IMR-90 (cell line): Measurements from ENCODE around the gene PHC2. TPM values are rescaled to one million over a fixed set of nuclear protein-coding genes. Genes with fewer than 3 reads are reported as not detected.
A peak's percentile ranks its signal among the peaks of the same experiment; 100 is the strongest.

Experiments used
- ATAC-seq: fragments of 200-7000 bp; cut with Tn5 transposase; 2 replicates; pipeline ENCODE4 v1.9.1; 2020; ENCODE audit warnings: low read depth, mild to moderate bottlenecking, moderate library complexity
- BruUV-seq: library from RNA; stranded (reverse); fragments of 400-500 nt; replicated peaks from 2 replicates; lab custom pipeline; 2021; lab: Mats Ljungman, UMichigan
- CTCF ChIA-PET: fragments of 300-600 bp; formaldehyde crosslinking; extraction: SDS; loops from one replicate; lab custom pipeline; 2021; ENCODE audit warnings: antibody characterized with exemption; lab: Yijun Ruan, JAX
- POLR2A ChIA-PET: fragments of 300-600 bp; sonication (Branson Sonifier 250); formaldehyde crosslinking; loops from one replicate; lab custom pipeline; 2022; ENCODE audit warnings: antibody characterized with exemption; ENCODE audit not compliant: unreplicated experiment; lab: Charles Lee
- DNase-seq: peaks from one replicate; pipeline ENCODE4 v3.0.0; 2013
- H2AFZ ChIP-seq: replicated peaks from 2 replicates; pipeline ENCODE3; 2013; ENCODE audit warnings: low read length, mild to moderate bottlenecking; ENCODE audit not compliant: poor library complexity
- H2AK5ac ChIP-seq: 2 replicates; pipeline ENCODE4 v1.6.1; 2013; ENCODE audit warnings: low read depth, low read length, inconsistent platforms
- H2AK9ac ChIP-seq: replicated peaks from 2 replicates; pipeline ENCODE3; 2013; ENCODE audit warnings: mild to moderate bottlenecking, low read depth, low read length, moderate library complexity; ENCODE audit not compliant: poor library complexity
- H2BK120ac ChIP-seq: 2 replicates; pipeline ENCODE4 v1.6.1; 2013; ENCODE audit warnings: low read depth, low read length, inconsistent platforms
- H2BK15ac ChIP-seq: 3 replicates; pipeline ENCODE4 v1.6.1; 2013; ENCODE audit warnings: low read depth, low read length, inconsistent platforms
- H2BK20ac ChIP-seq: 2 replicates; pipeline ENCODE4 v1.6.1; 2013; ENCODE audit warnings: low read depth, mild to moderate bottlenecking, inconsistent platforms, low read length, moderate library complexity
- H2BK5ac ChIP-seq: 2 replicates; pipeline ENCODE4 v1.6.1; 2013; ENCODE audit warnings: mild to moderate bottlenecking, low read depth, low read length, inconsistent platforms; ENCODE audit not compliant: poor library complexity, severe bottlenecking
- H3K14ac ChIP-seq: replicated peaks from 2 replicates; pipeline ENCODE4 v1.6.1; 2013; ENCODE audit warnings: low read depth, low read length, inconsistent platforms
- H3K18ac ChIP-seq: 2 replicates; pipeline ENCODE4 v1.6.1; 2013; ENCODE audit warnings: low read depth, low read length, control low read depth
- H3K23ac ChIP-seq: 2 replicates; pipeline ENCODE4 v1.6.1; 2013; ENCODE audit warnings: low read depth, low read length, inconsistent platforms
- H3K27ac ChIP-seq: 2 replicates; pipeline ENCODE4 v1.5.1; 2013; ENCODE audit warnings: mild to moderate bottlenecking, control low read depth, low read length; ENCODE audit not compliant: insufficient read depth
- H3K27me3 ChIP-seq: 2 replicates; pipeline ENCODE4 v1.6.1; 2013; ENCODE audit warnings: low read length; ENCODE audit not compliant: control insufficient read depth, insufficient read depth
- H3K36me3 ChIP-seq: 2 replicates; pipeline ENCODE4 v1.6.1; 2013; ENCODE audit warnings: low read length, mixed read lengths; ENCODE audit not compliant: control insufficient read depth, insufficient read depth
- H3K4ac ChIP-seq: 2 replicates; pipeline ENCODE4 v1.6.1; 2013; ENCODE audit warnings: low read depth, low read length, inconsistent platforms
- H3K4me1 ChIP-seq: 2 replicates; pipeline ENCODE4 v1.6.1; 2013; ENCODE audit warnings: low read length, mixed read lengths; ENCODE audit not compliant: control insufficient read depth, insufficient read depth
- H3K4me2 ChIP-seq: 2 replicates; pipeline ENCODE4 v1.6.1; 2013; ENCODE audit warnings: low read depth, mild to moderate bottlenecking, control low read depth, low read length, moderate library complexity
- H3K4me3 ChIP-seq: 2 replicates; pipeline ENCODE4 v1.5.1; 2013; ENCODE audit warnings: low read depth, mild to moderate bottlenecking, control low read depth, low read length, moderate library complexity; ENCODE audit not compliant: insufficient read depth
- H3K56ac ChIP-seq: 2 replicates; pipeline ENCODE4 v1.6.1; 2013; ENCODE audit warnings: low read length, inconsistent platforms; ENCODE audit not compliant: insufficient read depth; ENCODE audit errors: extremely low read depth
- H3K79me1 ChIP-seq, 2 experiments: 2 replicates each; pipeline ENCODE4 v1.6.1; 2013; ENCODE audit warnings: low read length in 2 of 2, inconsistent platforms in 1 of 2, low read depth in 1 of 2
- H3K9ac ChIP-seq: 2 replicates; pipeline ENCODE4 v1.6.1; 2013; ENCODE audit warnings: low read depth, low read length, control low read depth
- H3K9me1 ChIP-seq: 2 replicates; pipeline ENCODE4 v1.6.1; 2013; ENCODE audit warnings: low read length, inconsistent platforms; ENCODE audit not compliant: insufficient read depth
- H3K9me3 ChIP-seq: 2 replicates; pipeline ENCODE4 v1.6.1; 2013; ENCODE audit warnings: low read length; ENCODE audit not compliant: control insufficient read depth, insufficient read depth
- H4K20me1 ChIP-seq: 2 replicates; pipeline ENCODE4 v1.6.1; 2013; ENCODE audit warnings: low read length, inconsistent platforms; ENCODE audit not compliant: insufficient read depth
- H4K5ac ChIP-seq: 2 replicates; pipeline ENCODE4 v1.6.1; 2013; ENCODE audit warnings: mild to moderate bottlenecking, low read depth, low read length, control low read depth
- H4K8ac ChIP-seq, 2 experiments: 2 replicates each; pipeline ENCODE4 v1.6.1; 2013; ENCODE audit warnings: low read depth in 2 of 2, low read length in 2 of 2, control low read depth in 1 of 2, inconsistent platforms in 1 of 2
- H4K91ac ChIP-seq: 2 replicates; pipeline ENCODE4 v1.6.1; 2013; ENCODE audit warnings: low read depth, low read length, inconsistent platforms; ENCODE audit not compliant: insufficient read depth
- BHLHE40 ChIP-seq: fragments of 150-350 bp; IDR thresholded peaks from 2 replicates; pipeline ENCODE4 v1.6.1; 2016; ENCODE audit warnings: mild to moderate bottlenecking, low read depth, low read length
- CEBPB ChIP-seq: IDR thresholded peaks from 2 replicates; pipeline ENCODE4 v1.6.1; 2012; ENCODE audit warnings: low read depth, low read length, improper control_type of control experiment
- CHD1 ChIP-seq: IDR thresholded peaks from 2 replicates; pipeline ENCODE4 v1.6.1; 2012; ENCODE audit warnings: low read depth, low read length, improper control_type of control experiment
- MAFK ChIP-seq: IDR thresholded peaks from 2 replicates; pipeline ENCODE4 v1.6.1; 2012; ENCODE audit warnings: low read depth, low read length, improper control_type of control experiment
- MAZ ChIP-seq: IDR thresholded peaks from 2 replicates; pipeline ENCODE4 v1.6.1; 2012; ENCODE audit warnings: low read depth, mild to moderate bottlenecking, low read length, improper control_type of control experiment, moderate library complexity, borderline replicate concordance
- MXI1 ChIP-seq: IDR thresholded peaks from 2 replicates; pipeline ENCODE4 v1.6.1; 2012; ENCODE audit warnings: low read depth, mild to moderate bottlenecking, low read length, moderate library complexity, borderline replicate concordance
- POLR2A ChIP-seq: IDR thresholded peaks from 2 replicates; pipeline ENCODE4 v1.6.1; 2012; ENCODE audit warnings: mild to moderate bottlenecking, low read depth, low read length
- RAD21 ChIP-seq: IDR thresholded peaks from 2 replicates; pipeline ENCODE4 v1.6.1; 2012; ENCODE audit warnings: low read length, improper control_type of control experiment
- RCOR1 ChIP-seq: IDR thresholded peaks from 2 replicates; pipeline ENCODE4 v1.6.1; 2012; ENCODE audit warnings: mild to moderate bottlenecking, low read length, improper control_type of control experiment; ENCODE audit not compliant: insufficient replicate concordance
- RFX5 ChIP-seq: IDR thresholded peaks from 2 replicates; pipeline ENCODE4 v1.8.0; 2012; ENCODE audit warnings: low read depth, mild to moderate bottlenecking, low read length, moderate library complexity
- SMC3 ChIP-seq: fragments of 150-350 bp; IDR thresholded peaks from 2 replicates; pipeline ENCODE4 v1.6.1; 2016; ENCODE audit warnings: low read depth, mild to moderate bottlenecking, antibody characterized with exemption, low read length, moderate library complexity
- WGBS, 2 experiments: methylation state at CpG; one replicate each; pipeline versions ENCODE4 v1.1.5 to v1.1.7; 2013; ENCODE audit warnings: missing lambda C conversion rate in 2 of 2; ENCODE audit not compliant: insufficient read length in 1 of 2; ENCODE audit errors: extremely low coverage in 2 of 2; 5-methylcytosine and 5-hydroxymethylcytosine counted together
- dilution Hi-C: fragments of 300-500 bp; cut with HindIII; formaldehyde crosslinking; loops from one replicate; pipeline ENCODE4 v1.14.3; 2018; ENCODE audit warnings: low sequenced_read_pairs; ENCODE audit not compliant: unreplicated experiment
- in situ Hi-C: fragments of 300-500 bp; cut with MboI; formaldehyde crosslinking; loops from 3 replicates; pipeline ENCODE4 v1.14.3; 2019; ENCODE audit warnings: low sequenced_read_pairs, inconsistent platforms, mixed read lengths
- intact Hi-C: fragments of 100-400 bp; cut with micrococcal nuclease; formaldehyde crosslinking; loops from 2 replicates; pipeline ENCODE4 v1.10.0; 2022
- polyA plus RNA-seq, 3 experiments: library from polyadenylated mRNA; depleted of rRNA; stranded (reverse); fragments of >200 nt; gene quantifications; 2 replicates each; pipeline ENCODE4 v1.2.3, GENCODE V29; 2012; ENCODE audit warnings: low replicate concordance in 1 of 3
- total RNA-seq: library from RNA; depleted of rRNA; stranded (reverse); fragments of >200 nt; gene quantifications from 2 replicates; pipeline ENCODE4 v1.2.3, GENCODE V29; 2012
- TF ChIP-seq, protein P1 (sequence below): fragments of 150-350 bp; IDR thresholded peaks from 2 replicates; pipeline ENCODE4 v1.6.1; 2016; ENCODE audit warnings: low read depth, mild to moderate bottlenecking, low read length, moderate library complexity, borderline replicate concordance
- TF ChIP-seq, protein P2 (sequence below): fragments of 150-350 bp; IDR thresholded peaks from 2 replicates; pipeline ENCODE4 v1.6.1; 2017; ENCODE audit warnings: mild to moderate bottlenecking, antibody characterized with exemption, low read length, low read depth
- TF ChIP-seq, protein P3 (sequence below): conservative IDR thresholded peaks from 2 replicates; pipeline ENCODE4 v1.5.1; 2012; ENCODE audit warnings: mild to moderate bottlenecking, low read depth, low read length, improper control_type of control experiment

PHC2 gene
- total and polyA plus RNA-seq, 2 of the 4 experiments (the other 2 are of a cell fraction), result 46.4 to 98.1 TPM

DNA sequence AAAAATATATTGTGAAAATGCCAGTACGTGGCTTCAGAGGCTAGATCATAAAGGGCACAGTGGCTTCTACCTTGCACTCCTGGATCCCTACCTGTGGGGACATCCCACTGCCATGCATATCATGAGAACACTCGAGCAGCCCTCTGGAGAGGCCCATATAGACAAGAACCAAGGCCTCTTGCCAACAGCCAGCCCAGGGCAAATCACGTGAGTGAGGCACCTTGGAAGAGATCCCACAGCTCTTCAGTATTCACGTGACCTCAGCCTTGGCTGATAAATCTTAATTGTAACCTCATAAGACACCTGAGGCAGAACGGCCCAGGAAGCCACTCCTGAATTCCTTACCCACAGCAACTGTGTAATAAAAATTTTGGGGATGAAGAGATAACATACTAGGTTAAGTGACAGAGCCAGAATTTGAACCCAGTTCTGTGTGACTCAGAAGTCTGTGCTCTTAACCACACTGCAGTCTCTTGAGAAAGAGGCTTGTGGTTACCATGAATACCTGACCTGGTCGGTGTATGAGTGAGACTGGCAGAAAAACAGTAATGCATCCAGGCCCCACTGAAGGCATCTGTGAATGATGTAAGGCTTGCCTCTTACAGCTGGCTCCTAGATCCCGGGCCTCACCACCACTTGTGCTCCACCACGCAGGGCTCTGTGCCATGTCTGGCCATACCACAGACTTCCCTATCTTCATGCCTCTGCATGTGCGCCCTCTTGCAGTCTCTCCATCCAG, 103.1 kb downstream of the PHC2 start:
- Histone ChIP-seq H2AK5ac (no peak overlapping the region), H3K14ac (no peak overlapping the region), H3K36me3 (peaks cover 92% of the 10 kb centered on the region), H2AK9ac (peak overlapping the region; percentile 73), H4K5ac (no peak overlapping the region), H3K4me1 (peaks cover 28% of the 10 kb centered on the region), H3K4me2 (no peak overlapping the region), H3K9me3 (no peaks in the 10 kb centered on the region), H2BK20ac (no peak overlapping the region), H3K4me3 (no peak overlapping the region), H3K27me3 (no peaks in the 10 kb centered on the region), H2AFZ (no peak overlapping the region), H4K91ac (no peak overlapping the region), H3K4ac (peak overlapping the region; percentile 26), H3K9ac (no peak overlapping the region), H3K56ac (no peak overlapping the region), H2BK120ac (no peak overlapping the region), H3K27ac (peak overlapping the region; percentile 13; the same call in 1 of the 2 replicates), H3K79me1 (peaks cover 61 to 91% of the 10 kb centered on the region in 2 experiments), H3K23ac (no peak overlapping the region), H4K8ac (no peak overlapping the region), H3K18ac (no peak overlapping the region), H4K20me1 (peaks cover 89% of the 10 kb centered on the region), H3K9me1 (peaks cover 15% of the 10 kb centered on the region), H2BK15ac (no peak overlapping the region), H2BK5ac (peak overlapping the region; percentile 31)
- in situ Hi-C loops, result no loop called here
- intact Hi-C loops, result loop anchor here (5.0 kb wide), 1 partner anchor 40 kb away; no protein-coding TSS in a partner anchor
- BruUV-seq, result no TSS peak
- dilution Hi-C loops, result no loop called here
- DNase-seq, result peak; percentile 99
- 40% methylated on average over 2 of the region's 9 CpGs; no CpG with 5 or more reads in 1 of the 2 experiments for WGBS, 2 experiments
- POLR2A ChIA-PET, result no interaction called here
- peak; percentile 81 for ATAC-seq
- CTCF ChIA-PET, result interaction anchor here (0.7 to 1.1 kb wide), 2 partner anchors 14 to 32 kb away, joined by 3 read pairs; no protein-coding TSS in a partner anchor
- no peak for TF ChIP-seq CHD1
- TF ChIP-seq RFX5, result no peak
- peak; percentile 27; the same call in 1 of the 2 replicates for TF ChIP-seq RAD21
- TF ChIP-seq CEBPB, result peak; percentile 95
- peak; percentile 44; the same call in 1 of the 2 replicates for TF ChIP-seq MXI1
- TF ChIP-seq, protein P1, sequence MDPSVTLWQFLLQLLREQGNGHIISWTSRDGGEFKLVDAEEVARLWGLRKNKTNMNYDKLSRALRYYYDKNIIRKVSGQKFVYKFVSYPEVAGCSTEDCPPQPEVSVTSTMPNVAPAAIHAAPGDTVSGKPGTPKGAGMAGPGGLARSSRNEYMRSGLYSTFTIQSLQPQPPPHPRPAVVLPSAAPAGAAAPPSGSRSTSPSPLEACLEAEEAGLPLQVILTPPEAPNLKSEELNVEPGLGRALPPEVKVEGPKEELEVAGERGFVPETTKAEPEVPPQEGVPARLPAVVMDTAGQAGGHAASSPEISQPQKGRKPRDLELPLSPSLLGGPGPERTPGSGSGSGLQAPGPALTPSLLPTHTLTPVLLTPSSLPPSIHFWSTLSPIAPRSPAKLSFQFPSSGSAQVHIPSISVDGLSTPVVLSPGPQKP, result no peak
- peak; percentile 16; the same call in 1 of the 2 replicates for TF ChIP-seq MAZ
- TF ChIP-seq, protein P2, sequence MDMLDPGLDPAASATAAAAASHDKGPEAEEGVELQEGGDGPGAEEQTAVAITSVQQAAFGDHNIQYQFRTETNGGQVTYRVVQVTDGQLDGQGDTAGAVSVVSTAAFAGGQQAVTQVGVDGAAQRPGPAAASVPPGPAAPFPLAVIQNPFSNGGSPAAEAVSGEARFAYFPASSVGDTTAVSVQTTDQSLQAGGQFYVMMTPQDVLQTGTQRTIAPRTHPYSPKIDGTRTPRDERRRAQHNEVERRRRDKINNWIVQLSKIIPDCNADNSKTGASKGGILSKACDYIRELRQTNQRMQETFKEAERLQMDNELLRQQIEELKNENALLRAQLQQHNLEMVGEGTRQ, result peak; percentile 52
- no peak for TF ChIP-seq MAFK
- TF ChIP-seq SMC3, result 0 out of 2 replicates have a peak, but pooled peaks have one; percentile 20
- peak; percentile 93 for TF ChIP-seq RCOR1
- TF ChIP-seq BHLHE40, result peak; percentile 71; the same call in 1 of the 2 replicates
- TF ChIP-seq, protein P3, sequence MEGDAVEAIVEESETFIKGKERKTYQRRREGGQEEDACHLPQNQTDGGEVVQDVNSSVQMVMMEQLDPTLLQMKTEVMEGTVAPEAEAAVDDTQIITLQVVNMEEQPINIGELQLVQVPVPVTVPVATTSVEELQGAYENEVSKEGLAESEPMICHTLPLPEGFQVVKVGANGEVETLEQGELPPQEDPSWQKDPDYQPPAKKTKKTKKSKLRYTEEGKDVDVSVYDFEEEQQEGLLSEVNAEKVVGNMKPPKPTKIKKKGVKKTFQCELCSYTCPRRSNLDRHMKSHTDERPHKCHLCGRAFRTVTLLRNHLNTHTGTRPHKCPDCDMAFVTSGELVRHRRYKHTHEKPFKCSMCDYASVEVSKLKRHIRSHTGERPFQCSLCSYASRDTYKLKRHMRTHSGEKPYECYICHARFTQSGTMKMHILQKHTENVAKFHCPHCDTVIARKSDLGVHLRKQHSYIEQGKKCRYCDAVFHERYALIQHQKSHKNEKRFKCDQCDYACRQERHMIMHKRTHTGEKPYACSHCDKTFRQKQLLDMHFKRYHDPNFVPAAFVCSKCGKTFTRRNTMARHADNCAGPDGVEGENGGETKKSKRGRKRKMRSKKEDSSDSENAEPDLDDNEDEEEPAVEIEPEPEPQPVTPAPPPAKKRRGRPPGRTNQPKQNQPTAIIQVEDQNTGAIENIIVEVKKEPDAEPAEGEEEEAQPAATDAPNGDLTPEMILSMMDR, result no peak
- TF ChIP-seq POLR2A, result no peak
